Measurements from ENCODE around the gene LBH.

LBH gene

GRCh38 chr2:30305235-30305634 lies 73.9 kb downstream of the LBH start:
- no peak for DNase-seq (ENCODE audit: low spot score)

GRCh38 chr2:30306522-30306921 lies 75.2 kb downstream of the LBH start:
- no peak for DNase-seq (ENCODE audit: low spot score)

- DNase-seq (ENCODE audit: low spot score): no peak
Observed at GRCh38 chr2:30308280-30308679, 76.9 kb downstream of the LBH start.

All from ecto neural progenitor cell (in vitro differentiated cells).